WTC11 (cell line): Measurements from ENCODE around the gene LEFTY1. TPM values are rescaled to one million over a fixed set of nuclear protein-coding genes. Genes with fewer than 3 reads are reported as not detected.

ENCODE experiments used
- ATAC-seq: fragments of 200-7000 bp; cut with Tn5 transposase; 2 replicates; pipeline ENCODE4 v1.10.0; 2021; ENCODE audit warnings: mild to moderate bottlenecking, moderate library complexity
- CTCF ChIA-PET: fragments of 300-600 bp; sonication (Branson Sonifier 250); formaldehyde crosslinking; loops from one replicate; lab custom pipeline; 2021; ENCODE audit warnings: antibody characterized with exemption; lab: Charles Lee
- POLR2A ChIA-PET: fragments of 350-600 bp; sonication (Branson Sonifier 250); formaldehyde crosslinking; loops from one replicate; lab custom pipeline; 2021; ENCODE audit warnings: antibody characterized with exemption; lab: Charles Lee
- DNase-seq: peaks from one replicate; pipeline ENCODE4 v3.0.0; 2021; ENCODE audit warnings: low spot score
- H3K27ac Mint-ChIP-seq: 2 replicates; pipeline ENCODE4 v1.8.0; 2021; ENCODE audit warnings: mixed read lengths
- H3K27me3 Mint-ChIP-seq: 2 replicates; pipeline ENCODE4 v1.8.0; 2021; ENCODE audit warnings: low read depth, mild to moderate bottlenecking, moderate library complexity, mixed read lengths
- H3K36me3 Mint-ChIP-seq: 2 replicates; pipeline ENCODE4 v1.8.0; 2021; ENCODE audit warnings: mixed read lengths
- H3K4me1 Mint-ChIP-seq: 2 replicates; pipeline ENCODE4 v1.8.0; 2022; ENCODE audit warnings: mixed read lengths
- H3K4me3 Mint-ChIP-seq: 2 replicates; pipeline ENCODE4 v1.8.0; 2021; ENCODE audit warnings: mild to moderate bottlenecking, moderate library complexity, mixed read lengths
- H3K9me3 Mint-ChIP-seq: 2 replicates; pipeline ENCODE4 v1.8.0; 2021; ENCODE audit warnings: mixed read lengths
- ATF6 ChIP-seq: sonication (generic); formaldehyde crosslinking; IDR thresholded peaks from 2 replicates; pipeline ENCODE4 v1.8.1; 2023; ENCODE audit warnings: mild to moderate bottlenecking, missing genetic modification reagents
- E2F5 ChIP-seq: sonication (generic); formaldehyde crosslinking; IDR thresholded peaks from 2 replicates; pipeline ENCODE4 v1.8.1; 2022; ENCODE audit warnings: mild to moderate bottlenecking, moderate library complexity, missing genetic modification reagents
- EMX1 ChIP-seq: fragments of 250-450 bp; sonication (Bioruptor Pico); IDR thresholded peaks from 2 replicates; pipeline ENCODE4 v1.8.0; 2021; ENCODE audit warnings: mild to moderate bottlenecking
- FOXP1 ChIP-seq: sonication (generic); formaldehyde crosslinking; IDR thresholded peaks from 2 replicates; pipeline ENCODE4 v1.8.0; 2022; ENCODE audit warnings: missing genetic modification reagents, mild to moderate bottlenecking, moderate library complexity, borderline replicate concordance
- FOXP4 ChIP-seq: sonication (generic); formaldehyde crosslinking; IDR thresholded peaks from 2 replicates; pipeline ENCODE4 v1.8.0; 2022; ENCODE audit warnings: mild to moderate bottlenecking, missing genetic modification reagents
- GTF2I ChIP-seq: fragments of 250-450 bp; sonication (Bioruptor Pico); conservative IDR thresholded peaks from 2 replicates; pipeline ENCODE4 v1.4.0; 2021; ENCODE audit warnings: mild to moderate bottlenecking
- IRF2 ChIP-seq: sonication (generic); formaldehyde crosslinking; IDR thresholded peaks from 2 replicates; pipeline ENCODE4 v1.8.0; 2022; ENCODE audit warnings: low read depth, missing genetic modification reagents, borderline replicate concordance
- JUN ChIP-seq: sonication (generic); formaldehyde crosslinking; IDR thresholded peaks from 2 replicates; pipeline ENCODE4 v1.8.0; 2023; ENCODE audit warnings: mild to moderate bottlenecking, missing genetic modification reagents
- NFE2L1 ChIP-seq: sonication (generic); formaldehyde crosslinking; IDR thresholded peaks from 2 replicates; pipeline ENCODE4 v1.8.1; 2023; ENCODE audit warnings: missing genetic modification reagents
- NR3C1 ChIP-seq: sonication (generic); formaldehyde crosslinking; conservative IDR thresholded peaks from 2 replicates; pipeline ENCODE4 v1.8.1; 2023; ENCODE audit warnings: low read depth, mild to moderate bottlenecking, missing genetic modification reagents
- OVOL2 ChIP-seq: fragments of 250-450 bp; sonication (Bioruptor Pico); IDR thresholded peaks from 2 replicates; pipeline ENCODE4 v1.9.0; 2021; ENCODE audit warnings: mild to moderate bottlenecking, borderline replicate concordance
- SMAD3 ChIP-seq: sonication (generic); formaldehyde crosslinking; IDR thresholded peaks from 2 replicates; pipeline ENCODE4 v1.8.0; 2022; ENCODE audit warnings: missing genetic modification reagents, mild to moderate bottlenecking, borderline replicate concordance
- TEAD4 ChIP-seq: sonication (generic); formaldehyde crosslinking; IDR thresholded peaks from 2 replicates; pipeline ENCODE4 v1.8.0; 2022; ENCODE audit warnings: mild to moderate bottlenecking, missing genetic modification reagents
- TP53 ChIP-seq: sonication (generic); formaldehyde crosslinking; IDR thresholded peaks from 2 replicates; pipeline ENCODE4 v1.8.1; 2023; ENCODE audit warnings: mild to moderate bottlenecking, missing genetic modification reagents
- ZNF138 ChIP-seq: sonication (generic); formaldehyde crosslinking; conservative IDR thresholded peaks from 2 replicates; pipeline ENCODE4 v1.8.1; 2022; ENCODE audit warnings: mild to moderate bottlenecking, moderate library complexity, missing genetic modification reagents
- ZNF232 ChIP-seq: sonication (generic); formaldehyde crosslinking; IDR thresholded peaks from 2 replicates; pipeline ENCODE4 v1.8.0; 2022; ENCODE audit warnings: mild to moderate bottlenecking, missing genetic modification reagents
- ZNF263 ChIP-seq: sonication (generic); formaldehyde crosslinking; IDR thresholded peaks from 2 replicates; pipeline ENCODE4 v1.8.1; 2022; ENCODE audit warnings: low read depth, mild to moderate bottlenecking, moderate library complexity, missing genetic modification reagents
- ZNF423 ChIP-seq: fragments of 250-450 bp; sonication (Bioruptor Pico); IDR thresholded peaks from 2 replicates; pipeline ENCODE4 v2.1.2; 2022; ENCODE audit warnings: mild to moderate bottlenecking, moderate library complexity
- total RNA-seq: library from RNA; stranded (reverse); gene quantifications from 3 replicates; pipeline ENCODE4 v1.2.3, GENCODE V29; 2021
- TF ChIP-seq, protein P1 (sequence below): fragments of 250-450 bp; sonication (Bioruptor Pico); IDR thresholded peaks from 2 replicates; pipeline ENCODE4 v2.1.2; 2022; ENCODE audit warnings: mild to moderate bottlenecking, moderate library complexity
- TF ChIP-seq, protein P2 (sequence below): sonication (generic); formaldehyde crosslinking; IDR thresholded peaks from 2 replicates; pipeline ENCODE4 v1.8.1; 2023; ENCODE audit warnings: mild to moderate bottlenecking, missing genetic modification reagents, moderate library complexity
- TF ChIP-seq, protein P3 (sequence below): sonication (generic); formaldehyde crosslinking; IDR thresholded peaks from 2 replicates; pipeline ENCODE4 v1.8.1; 2023; ENCODE audit warnings: mild to moderate bottlenecking, missing genetic modification reagents, borderline replicate concordance
- TF ChIP-seq, protein P4 (sequence below): sonication (generic); formaldehyde crosslinking; IDR thresholded peaks from 2 replicates; pipeline ENCODE4 v1.8.0; 2022; ENCODE audit warnings: mild to moderate bottlenecking, missing genetic modification reagents

Gene LEFTY1
- total RNA-seq, 1 experiment from 2014 or later, result 52.9 TPM

GRCh38 chr1:225874431-225874830 is 14.5 kb downstream of the LEFTY1 start (continued):
- TF ChIP-seq ATF6 (CRISPR knock-in tag) (no peak), JUN (CRISPR knock-in tag) (no peak)
- TF ChIP-seq, protein P1, sequence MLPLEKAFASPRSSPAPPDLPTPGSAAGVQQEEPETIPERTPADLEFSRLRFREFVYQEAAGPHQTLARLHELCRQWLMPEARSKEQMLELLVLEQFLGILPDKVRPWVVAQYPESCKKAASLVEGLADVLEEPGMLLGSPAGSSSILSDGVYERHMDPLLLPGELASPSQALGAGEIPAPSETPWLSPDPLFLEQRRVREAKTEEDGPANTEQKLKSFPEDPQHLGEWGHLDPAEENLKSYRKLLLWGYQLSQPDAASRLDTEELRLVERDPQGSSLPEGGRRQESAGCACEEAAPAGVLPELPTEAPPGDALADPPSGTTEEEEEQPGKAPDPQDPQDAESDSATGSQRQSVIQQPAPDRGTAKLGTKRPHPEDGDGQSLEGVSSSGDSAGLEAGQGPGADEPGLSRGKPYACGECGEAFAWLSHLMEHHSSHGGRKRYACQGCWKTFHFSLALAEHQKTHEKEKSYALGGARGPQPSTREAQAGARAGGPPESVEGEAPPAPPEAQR (CRISPR knock-in tag), result no peak
- TF ChIP-seq, protein P2, sequence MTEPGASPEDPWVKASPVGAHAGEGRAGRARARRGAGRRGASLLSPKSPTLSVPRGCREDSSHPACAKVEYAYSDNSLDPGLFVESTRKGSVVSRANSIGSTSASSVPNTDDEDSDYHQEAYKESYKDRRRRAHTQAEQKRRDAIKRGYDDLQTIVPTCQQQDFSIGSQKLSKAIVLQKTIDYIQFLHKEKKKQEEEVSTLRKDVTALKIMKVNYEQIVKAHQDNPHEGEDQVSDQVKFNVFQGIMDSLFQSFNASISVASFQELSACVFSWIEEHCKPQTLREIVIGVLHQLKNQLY (CRISPR knock-in tag), result no peak

DNA sequence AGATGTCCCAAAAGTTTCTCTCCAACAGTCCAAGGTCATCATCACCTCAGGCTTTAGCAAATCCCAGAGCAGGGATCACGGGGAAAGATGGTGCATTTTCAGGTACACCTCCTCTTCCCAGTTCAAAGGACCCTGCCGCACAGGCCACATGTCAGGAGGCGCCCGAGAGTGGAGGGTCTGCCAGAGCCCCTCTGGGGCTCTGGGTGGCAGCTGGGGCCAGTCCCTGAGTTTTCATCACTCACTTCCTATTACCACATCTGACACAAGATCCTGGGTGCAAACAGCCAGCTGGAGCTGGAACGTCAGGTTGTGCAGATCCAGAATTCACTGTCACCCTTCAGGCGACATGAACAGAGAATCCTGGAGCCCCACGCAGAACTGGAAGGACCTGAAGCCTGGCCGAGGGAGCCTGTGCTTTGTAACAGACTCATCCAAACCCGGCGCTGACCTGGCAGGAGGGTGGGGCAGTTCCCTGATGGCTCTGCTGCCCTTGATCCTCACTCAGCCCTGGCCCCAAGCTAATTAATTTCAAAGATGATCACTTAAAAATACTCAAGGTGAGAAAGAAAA is 15.6 kb downstream of the LEFTY1 start:
- Mint-ChIP-seq H3K9me3 (no peaks in the 10 kb centered on the region), H3K27me3 (no peaks in the 10 kb centered on the region), H3K36me3 (peaks cover 58% of the 10 kb centered on the region), H3K4me1 (peaks cover 38% of the 10 kb centered on the region), H3K27ac (peak overlapping the region; percentile 38; the same call in 1 of the 2 replicates), H3K4me3 (no peak overlapping the region)
- ATAC-seq, result no peak
- no peak for DNase-seq
- POLR2A ChIA-PET, result no interaction called here
- CTCF ChIA-PET, result interaction anchor here (0.7 to 2.4 kb wide), 4 partner anchors 11 to 399 kb away, joined by 3 to 5 read pairs (median 4); no protein-coding TSS in a partner anchor
- no peak for TF ChIP-seq TEAD4
- TF ChIP-seq FOXP4, result no peak
- TF ChIP-seq, protein P2 (CRISPR knock-in tag), result no peak
- TF ChIP-seq, protein P3, sequence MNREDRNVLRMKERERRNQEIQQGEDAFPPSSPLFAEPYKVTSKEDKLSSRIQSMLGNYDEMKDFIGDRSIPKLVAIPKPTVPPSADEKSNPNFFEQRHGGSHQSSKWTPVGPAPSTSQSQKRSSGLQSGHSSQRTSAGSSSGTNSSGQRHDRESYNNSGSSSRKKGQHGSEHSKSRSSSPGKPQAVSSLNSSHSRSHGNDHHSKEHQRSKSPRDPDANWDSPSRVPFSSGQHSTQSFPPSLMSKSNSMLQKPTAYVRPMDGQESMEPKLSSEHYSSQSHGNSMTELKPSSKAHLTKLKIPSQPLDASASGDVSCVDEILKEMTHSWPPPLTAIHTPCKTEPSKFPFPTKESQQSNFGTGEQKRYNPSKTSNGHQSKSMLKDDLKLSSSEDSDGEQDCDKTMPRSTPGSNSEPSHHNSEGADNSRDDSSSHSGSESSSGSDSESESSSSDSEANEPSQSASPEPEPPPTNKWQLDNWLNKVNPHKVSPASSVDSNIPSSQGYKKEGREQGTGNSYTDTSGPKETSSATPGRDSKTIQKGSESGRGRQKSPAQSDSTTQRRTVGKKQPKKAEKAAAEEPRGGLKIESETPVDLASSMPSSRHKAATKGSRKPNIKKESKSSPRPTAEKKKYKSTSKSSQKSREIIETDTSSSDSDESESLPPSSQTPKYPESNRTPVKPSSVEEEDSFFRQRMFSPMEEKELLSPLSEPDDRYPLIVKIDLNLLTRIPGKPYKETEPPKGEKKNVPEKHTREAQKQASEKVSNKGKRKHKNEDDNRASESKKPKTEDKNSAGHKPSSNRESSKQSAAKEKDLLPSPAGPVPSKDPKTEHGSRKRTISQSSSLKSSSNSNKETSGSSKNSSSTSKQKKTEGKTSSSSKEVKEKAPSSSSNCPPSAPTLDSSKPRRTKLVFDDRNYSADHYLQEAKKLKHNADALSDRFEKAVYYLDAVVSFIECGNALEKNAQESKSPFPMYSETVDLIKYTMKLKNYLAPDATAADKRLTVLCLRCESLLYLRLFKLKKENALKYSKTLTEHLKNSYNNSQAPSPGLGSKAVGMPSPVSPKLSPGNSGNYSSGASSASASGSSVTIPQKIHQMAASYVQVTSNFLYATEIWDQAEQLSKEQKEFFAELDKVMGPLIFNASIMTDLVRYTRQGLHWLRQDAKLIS, result no peak
- no peak for TF ChIP-seq EMX1 (CRISPR knock-in tag)
- no peak for TF ChIP-seq IRF2
- no peak for TF ChIP-seq GTF2I (CRISPR knock-in tag)
- no peak for TF ChIP-seq OVOL2 (CRISPR knock-in tag)
- no peak for TF ChIP-seq ZNF423 (CRISPR knock-in tag)
- TF ChIP-seq NR3C1 (CRISPR knock-in tag), result no peak
- no peak for TF ChIP-seq ZNF232 (CRISPR knock-in tag)
- TF ChIP-seq TP53, result no peak
- no peak for TF ChIP-seq ZNF138 (CRISPR knock-in tag)
- TF ChIP-seq FOXP1 (CRISPR knock-in tag), result no peak
- no peak for TF ChIP-seq ZNF263 (CRISPR knock-in tag)
- TF ChIP-seq, protein P4, sequence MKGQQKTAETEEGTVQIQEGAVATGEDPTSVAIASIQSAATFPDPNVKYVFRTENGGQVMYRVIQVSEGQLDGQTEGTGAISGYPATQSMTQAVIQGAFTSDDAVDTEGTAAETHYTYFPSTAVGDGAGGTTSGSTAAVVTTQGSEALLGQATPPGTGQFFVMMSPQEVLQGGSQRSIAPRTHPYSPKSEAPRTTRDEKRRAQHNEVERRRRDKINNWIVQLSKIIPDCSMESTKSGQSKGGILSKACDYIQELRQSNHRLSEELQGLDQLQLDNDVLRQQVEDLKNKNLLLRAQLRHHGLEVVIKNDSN, result no peak
- TF ChIP-seq NFE2L1, result no peak
- TF ChIP-seq E2F5 (CRISPR knock-in tag), result no peak
- TF ChIP-seq SMAD3 (CRISPR knock-in tag), result no peak
